BE2C (cell line): Measurements from ENCODE around the gene GDAP1L1.

Experiments used
- DNase-seq: peaks from one replicate; pipeline ENCODE4 v3.0.0-alpha.2; 2020
- H3K27me3 ChIP-seq: fragments of 250-450 bp; sonication (Bioruptor Pico); 2 replicates; pipeline ENCODE4 v1.5.1; 2020; ENCODE audit warnings: mild to moderate bottlenecking
- H3K36me3 ChIP-seq: fragments of 250-450 bp; sonication (Bioruptor Pico); 2 replicates; pipeline ENCODE4 v1.5.1; 2020; ENCODE audit warnings: mild to moderate bottlenecking
- H3K4me1 ChIP-seq: fragments of 250-450 bp; sonication (Bioruptor Pico); 2 replicates; pipeline ENCODE4 v1.5.1; 2020
- H3K4me3 ChIP-seq: 2 replicates; pipeline ENCODE4 v1.5.1; 2011; ENCODE audit warnings: low read depth, low read length
- H3K9me3 ChIP-seq: fragments of 250-450 bp; sonication (Bioruptor Pico); 2 replicates; pipeline ENCODE4 v1.5.1; 2020
- CTCF ChIP-seq: IDR thresholded peaks from 2 replicates; pipeline ENCODE4 v1.5.1; 2012; ENCODE audit warnings: mild to moderate bottlenecking, low read depth, low read length

Gene GDAP1L1

GRCh38 chr20:44273231-44274215 is 26.4 kb downstream of the GDAP1L1 start:
- Histone ChIP-seq H3K36me3 (peaks cover 5% of the 10 kb centered on the region; the same call in 1 of the 2 replicates), H3K4me1 (no peaks in the 10 kb centered on the region), H3K4me3 (no peak overlapping the region), H3K9me3 (no peaks in the 10 kb centered on the region), H3K27me3 (no peaks in the 10 kb centered on the region)
- no peak for DNase-seq
- no peak for TF ChIP-seq CTCF

GRCh38 chr20:44274303-44275017 is 27.4 kb downstream of the GDAP1L1 start:
- Histone ChIP-seq H3K4me1 (no peaks in the 10 kb centered on the region), H3K4me3 (no peak overlapping the region), H3K36me3 (peaks cover 5% of the 10 kb centered on the region; the same call in 1 of the 2 replicates), H3K9me3 (no peaks in the 10 kb centered on the region), H3K27me3 (no peaks in the 10 kb centered on the region)
- no peak for DNase-seq
- TF ChIP-seq CTCF, result no peak

- no peaks in the 10 kb centered on the region for H3K9me3 ChIP-seq
- H3K27me3 ChIP-seq, result no peaks in the 10 kb centered on the region
- peaks cover 5% of the 10 kb centered on the region; the same call in 1 of the 2 replicates for H3K36me3 ChIP-seq
- H3K4me1 ChIP-seq, result no peaks in the 10 kb centered on the region
- DNase-seq, result no peak
- no peak for TF ChIP-seq CTCF
- no peak overlapping the region for H3K4me3 ChIP-seq
Measured at GRCh38 chr20:44279228-44279627, 32.1 kb downstream of the GDAP1L1 start.

GRCh38 chr20:44280387-44280786 is 33.3 kb downstream of the GDAP1L1 start:
- no peaks in the 10 kb centered on the region for H3K4me1 ChIP-seq
- TF ChIP-seq CTCF, result no peak
- H3K9me3 ChIP-seq, result no peaks in the 10 kb centered on the region
- H3K36me3 ChIP-seq, result peaks cover 5% of the 10 kb centered on the region; the same call in 1 of the 2 replicates
- H3K4me3 ChIP-seq, result no peak overlapping the region
- DNase-seq, result no peak
- H3K27me3 ChIP-seq, result no peaks in the 10 kb centered on the region

GRCh38 chr20:44282192-44282591 is 35.1 kb downstream of the GDAP1L1 start:
- Histone ChIP-seq H3K4me3 (no peak overlapping the region), H3K9me3 (no peaks in the 10 kb centered on the region), H3K36me3 (0 out of 2 replicates have a peak, but pooled peaks cover under 1% of the 10 kb centered on the region), H3K4me1 (no peaks in the 10 kb centered on the region), H3K27me3 (no peaks in the 10 kb centered on the region)
- TF ChIP-seq CTCF, result no peak
- DNase-seq, result no peak

GRCh38 chr20:44284032-44284431 is 36.9 kb downstream of the GDAP1L1 start:
- no peak for DNase-seq
- H3K27me3 ChIP-seq, result no peaks in the 10 kb centered on the region
- no peaks in the 10 kb centered on the region for H3K36me3 ChIP-seq
- no peak for TF ChIP-seq CTCF
- H3K9me3 ChIP-seq, result no peaks in the 10 kb centered on the region
- H3K4me3 ChIP-seq, result no peak overlapping the region
- H3K4me1 ChIP-seq, result peaks cover 4% of the 10 kb centered on the region; the same call in 1 of the 2 replicates
